HL-60/S4 treated with phorbol 12-myristate 13-acetate at 8.2 ng/mL for 4 days and 3 days (cell line): Measurements from ENCODE around the gene SYT15B.
"Not testable (repeated sequence)": the region's sequence is repeated elsewhere in the genome, so short reads cannot be mapped to it uniquely, and the experiment has no call there.

Experiments used
- in situ Hi-C: fragments of 300-500 bp; cut with MboI; formaldehyde crosslinking; loops from 2 replicates; pipeline ENCODE4 v1.15.0; 2022; ENCODE audit warnings: low sequenced_read_pairs

Gene SYT15B

DNA sequence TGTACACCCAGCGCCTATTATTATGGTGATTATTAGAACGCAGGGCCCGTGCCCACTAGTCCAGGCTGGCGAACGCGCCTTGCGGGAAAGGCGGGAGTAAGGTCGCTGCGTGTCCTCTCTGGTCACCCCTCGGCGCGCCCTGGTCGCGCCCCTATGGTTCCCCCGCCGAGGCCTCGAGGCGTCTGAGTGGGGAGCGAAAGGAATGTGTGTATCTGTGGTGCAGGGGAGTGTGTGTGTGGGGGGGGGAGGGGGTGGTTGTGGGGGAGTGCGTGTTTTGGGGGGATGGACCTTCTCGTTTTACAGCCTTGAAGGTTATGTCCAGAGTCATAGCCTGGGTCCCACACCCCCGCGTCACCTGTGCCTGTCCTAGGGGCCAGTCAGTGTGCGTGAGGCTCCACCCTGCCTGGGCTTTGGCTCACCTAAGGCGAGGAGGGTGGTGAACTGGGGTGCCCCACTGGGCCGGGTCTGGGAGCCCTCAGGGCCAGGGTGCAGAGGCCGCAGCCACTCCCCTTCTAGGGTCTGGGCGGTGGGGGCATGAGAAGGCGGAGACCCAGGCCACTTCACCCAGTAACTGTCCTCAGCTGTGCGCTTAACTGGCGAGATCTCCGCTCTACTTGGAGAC, at the start of gene SYT15B:
Gene SYT15B, minus strand, starts transcription at position 39 of the 622 bp plus-strand sequence. CDS start 952 bp downstream, outside the sequence.
- in situ Hi-C loops = not testable (repeated sequence)

DNA sequence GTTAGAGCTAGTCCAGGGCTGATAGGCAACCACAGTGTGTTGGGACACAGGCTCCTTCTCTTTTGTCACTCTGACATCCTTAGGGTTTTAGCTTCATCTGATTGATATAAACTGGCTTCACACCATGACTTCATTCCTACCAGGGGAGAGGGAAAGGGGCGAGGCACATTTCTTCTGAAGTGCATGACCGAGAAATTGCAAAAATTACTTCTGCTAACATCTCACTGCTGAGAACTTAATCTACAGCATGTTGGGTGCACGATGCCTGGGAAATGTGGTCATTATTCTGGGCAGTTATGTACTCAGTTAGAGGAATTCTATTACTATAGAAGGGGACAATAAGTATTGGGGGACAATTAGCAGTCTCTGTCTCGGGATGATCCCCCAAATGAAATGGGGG, 16.2 kb upstream of the SYT15B start:
- in situ Hi-C loops = not testable (repeated sequence)

DNA sequence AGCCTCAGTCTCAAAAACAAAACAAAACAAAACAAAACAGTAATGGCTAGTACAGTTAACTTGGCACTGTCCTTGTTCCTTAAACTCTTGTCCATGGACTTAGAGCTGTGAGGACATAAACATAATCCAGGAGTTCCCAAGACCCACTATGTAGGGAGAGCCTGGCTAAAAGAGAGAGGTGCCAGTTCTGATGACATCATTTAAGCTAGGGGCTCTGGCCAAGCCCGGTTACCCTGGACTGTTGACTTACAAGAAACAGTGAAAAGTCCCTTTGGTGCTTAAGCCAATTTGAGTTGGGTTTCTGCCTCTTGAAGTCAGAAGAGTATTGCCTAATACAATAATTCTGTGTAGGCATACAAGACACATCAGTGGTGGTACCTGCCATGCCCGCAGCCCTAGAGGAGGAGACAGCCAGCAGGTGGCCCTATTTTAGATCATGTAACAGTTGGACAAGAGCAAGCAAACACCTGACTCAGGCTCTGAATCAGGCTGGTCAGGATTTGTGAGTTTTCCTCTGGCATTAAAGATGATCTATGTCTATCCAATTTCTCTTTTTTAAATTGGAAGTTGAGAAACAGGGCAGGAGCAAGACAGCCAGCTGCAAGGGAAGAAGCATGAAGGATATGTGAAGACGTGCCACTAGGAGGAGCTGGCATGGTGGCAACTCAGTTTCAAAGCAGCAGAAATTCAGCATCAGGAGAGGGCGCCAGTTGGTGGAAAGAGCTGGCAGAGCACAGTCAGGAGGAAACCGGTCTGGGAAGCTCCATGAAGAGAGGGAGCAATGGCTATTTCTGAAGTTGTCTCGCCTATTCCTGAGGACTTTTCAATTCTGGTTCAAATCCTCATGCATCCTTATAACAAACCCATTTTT, 12.2 kb upstream of the SYT15B start:
- in situ Hi-C loops = not testable (repeated sequence)

DNA sequence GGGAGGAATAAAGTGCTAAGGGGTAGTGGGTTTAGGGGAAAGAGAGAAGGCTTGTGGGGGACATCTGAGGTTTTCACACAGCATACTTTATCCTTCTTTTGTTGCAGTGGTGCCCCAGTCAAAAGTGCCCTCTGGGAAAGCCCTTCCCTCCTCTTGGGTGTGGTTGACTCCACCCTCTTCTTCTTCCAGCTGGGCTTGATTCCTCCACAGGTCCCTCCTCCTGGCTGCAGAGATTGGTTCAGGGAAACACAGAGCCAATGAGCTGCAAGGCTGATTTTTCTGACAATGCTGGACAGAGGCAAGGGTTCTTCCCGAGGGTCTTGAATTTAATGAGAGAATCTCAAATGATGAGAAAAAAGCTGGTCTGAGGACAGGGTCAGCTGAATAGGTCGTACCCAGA, 7.4 kb upstream of the SYT15B start:
- in situ Hi-C loops = not testable (repeated sequence)

DNA sequence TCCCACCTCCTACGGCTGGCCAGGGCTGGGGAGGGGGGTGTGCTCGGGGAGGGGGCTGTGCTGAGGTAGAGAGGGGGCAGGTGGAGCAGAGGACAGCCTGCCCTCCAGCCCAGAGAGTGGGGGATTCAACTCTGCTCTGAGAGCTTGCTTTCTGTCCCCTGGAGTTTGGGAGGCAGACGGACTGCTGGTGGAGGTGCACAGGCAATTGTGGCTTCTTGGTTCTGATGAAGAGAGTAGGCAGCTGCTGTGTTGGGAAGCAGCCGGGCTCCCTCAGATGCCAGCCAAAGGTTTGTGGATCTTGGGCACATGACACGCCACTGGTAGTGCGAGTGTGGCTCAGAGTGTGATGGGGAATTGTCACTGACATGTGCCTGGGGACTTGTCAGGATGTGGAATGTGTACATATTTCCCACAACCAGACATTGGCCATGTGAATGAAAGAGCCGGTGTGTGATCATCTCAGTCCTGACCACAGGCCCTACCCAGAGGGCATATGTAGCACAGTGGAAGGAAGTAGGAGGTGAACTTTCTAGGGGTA, 5.3 kb upstream of the SYT15B start:
- in situ Hi-C loops = not testable (repeated sequence)

DNA sequence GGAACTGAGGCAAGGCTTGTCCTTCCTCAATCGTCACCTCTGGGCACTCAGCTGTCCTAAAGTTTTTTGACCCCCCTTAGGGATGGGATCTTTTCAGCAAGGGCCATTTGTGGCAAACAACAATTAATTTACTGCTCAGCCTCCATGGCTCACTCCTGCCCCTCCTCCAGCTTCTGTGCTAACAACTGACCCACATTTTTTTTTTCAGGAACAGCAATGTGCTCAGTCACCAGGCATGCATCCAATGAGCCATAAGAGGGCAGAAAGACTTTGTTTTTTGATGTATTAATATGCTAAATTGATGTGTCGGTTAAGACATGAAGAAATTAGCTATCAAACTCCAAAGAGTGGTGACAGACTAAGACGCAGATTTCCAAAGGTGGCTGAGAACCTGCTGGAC, 4.7 kb upstream of the SYT15B start:
- in situ Hi-C loops = not testable (repeated sequence)

DNA sequence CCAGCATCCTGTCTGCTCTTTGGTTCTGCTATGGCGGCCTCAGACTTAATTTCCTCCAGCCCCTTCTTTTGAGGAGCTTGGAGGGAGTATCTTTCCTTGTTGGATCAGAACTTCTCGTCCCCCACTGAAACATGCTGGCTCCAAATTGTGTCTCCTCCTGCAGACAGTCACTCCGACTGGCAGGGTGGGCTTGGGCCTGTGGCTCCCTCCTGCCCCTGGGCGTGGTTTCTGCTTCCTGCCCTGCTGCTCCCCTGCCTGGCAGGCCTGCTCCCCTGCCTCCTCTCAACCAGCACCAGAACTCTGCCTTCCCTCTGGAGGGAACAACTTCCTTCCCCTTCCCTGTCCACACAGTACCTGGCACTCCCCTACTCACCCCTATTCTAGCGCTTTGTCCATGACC, 3.8 kb upstream of the SYT15B start:
- in situ Hi-C loops = not testable (repeated sequence)

DNA sequence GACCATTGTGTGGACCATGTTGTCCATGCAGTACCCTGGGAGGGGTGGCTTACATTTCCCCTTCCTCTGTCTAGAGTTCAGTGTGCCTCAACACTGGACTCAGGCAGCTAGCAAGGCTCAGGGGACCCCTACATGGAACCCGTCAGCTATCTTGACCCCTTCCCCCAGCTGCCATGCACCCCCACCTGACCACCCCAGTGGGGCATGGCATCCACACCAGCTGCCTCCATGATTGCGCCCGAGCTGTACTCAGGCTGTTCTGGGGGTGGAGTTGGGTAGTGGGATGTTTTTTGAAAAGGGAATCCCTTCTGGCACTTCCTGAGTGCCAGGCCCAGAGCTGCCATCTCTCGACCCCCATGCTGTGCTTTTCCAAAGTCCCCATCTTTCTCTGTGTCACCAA, 1.8 kb upstream of the SYT15B start:
- in situ Hi-C loops = not testable (repeated sequence)

DNA sequence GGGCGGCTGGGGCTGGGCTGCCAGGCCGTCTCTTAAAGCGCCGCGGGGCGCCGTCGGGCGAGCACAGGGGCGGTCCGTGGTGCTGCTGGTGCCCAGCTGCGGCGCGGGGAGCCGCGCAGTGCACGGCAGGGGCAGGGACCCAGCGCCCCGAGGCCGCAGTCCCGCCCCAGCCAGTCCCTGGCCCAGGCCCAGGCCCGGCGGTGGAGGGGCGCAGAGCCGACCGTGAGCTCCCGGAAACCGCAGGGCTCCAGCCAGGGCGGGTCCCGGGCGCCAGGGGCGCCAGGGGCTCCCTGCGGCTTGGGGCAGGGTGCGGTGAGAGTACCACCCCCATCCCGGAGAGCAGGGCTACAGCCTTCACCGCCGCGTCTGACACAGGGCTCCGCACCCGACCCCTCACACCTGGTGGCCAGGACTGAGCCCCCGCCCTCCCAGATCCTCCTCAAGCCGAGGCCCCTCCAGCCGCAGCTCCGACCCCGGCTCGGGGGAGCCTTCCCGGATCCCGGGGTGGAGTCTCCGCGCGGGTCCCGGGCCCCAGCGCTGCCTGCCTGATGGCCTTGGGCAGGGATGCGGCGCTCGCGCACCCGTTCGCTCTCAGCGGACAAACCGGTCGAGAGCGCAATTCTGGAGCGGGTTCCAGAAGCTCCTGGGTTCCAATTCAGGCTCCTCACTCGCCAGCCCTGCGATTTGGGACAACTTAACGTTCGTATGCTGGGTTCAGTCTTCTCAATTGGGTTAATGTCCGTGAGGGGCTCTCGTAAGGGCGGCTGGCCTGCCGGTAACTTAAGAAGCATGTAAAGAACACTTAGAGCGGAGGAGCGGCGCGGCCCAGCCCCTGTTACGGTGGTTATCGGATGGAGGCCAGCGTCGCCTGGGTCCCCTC, 478 bp downstream of the SYT15B start:
- in situ Hi-C loops = not testable (repeated sequence)

DNA sequence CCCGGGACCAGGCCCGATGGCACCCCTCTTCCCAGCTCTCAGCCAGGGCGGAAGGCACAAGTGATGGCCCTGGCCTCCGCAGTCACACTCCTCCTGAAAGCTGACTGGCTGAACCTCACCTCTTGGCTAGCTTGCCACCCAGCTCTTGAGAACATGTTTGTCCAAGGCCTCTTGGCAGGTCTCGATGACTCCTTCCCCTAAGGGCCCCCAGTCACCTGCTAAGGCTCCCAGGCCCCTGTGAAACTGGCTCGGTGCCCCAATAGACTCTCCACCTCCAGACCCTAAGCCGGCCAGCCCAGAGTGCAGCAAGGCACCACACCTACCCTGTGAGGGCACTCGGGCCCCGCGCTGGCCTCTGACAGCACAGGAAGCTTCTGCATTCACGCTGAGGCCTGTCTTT, 4.5 kb downstream of the SYT15B start:
- in situ Hi-C loops = not testable (repeated sequence)

DNA sequence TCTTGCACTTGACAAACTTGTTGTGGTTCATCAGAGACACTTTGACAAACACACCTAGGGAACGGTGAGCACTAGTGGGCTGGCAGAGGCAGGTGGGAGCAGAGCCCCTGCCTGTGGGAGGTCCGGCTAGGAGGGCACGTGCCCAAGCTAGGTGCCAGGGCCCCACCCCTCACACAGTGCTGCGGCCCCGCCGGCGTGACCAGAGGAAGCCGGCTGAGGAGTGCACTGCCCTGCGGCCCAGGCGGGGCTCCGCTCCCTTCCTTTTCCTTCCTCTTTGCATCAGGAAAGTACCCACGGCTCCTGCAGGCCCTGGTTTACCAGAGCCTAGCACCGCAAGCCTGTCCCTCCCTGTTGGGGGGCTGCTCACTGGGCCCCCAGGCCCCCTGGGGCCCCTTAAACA, 7.2 kb downstream of the SYT15B start:
- in situ Hi-C loops = not testable (repeated sequence)

DNA sequence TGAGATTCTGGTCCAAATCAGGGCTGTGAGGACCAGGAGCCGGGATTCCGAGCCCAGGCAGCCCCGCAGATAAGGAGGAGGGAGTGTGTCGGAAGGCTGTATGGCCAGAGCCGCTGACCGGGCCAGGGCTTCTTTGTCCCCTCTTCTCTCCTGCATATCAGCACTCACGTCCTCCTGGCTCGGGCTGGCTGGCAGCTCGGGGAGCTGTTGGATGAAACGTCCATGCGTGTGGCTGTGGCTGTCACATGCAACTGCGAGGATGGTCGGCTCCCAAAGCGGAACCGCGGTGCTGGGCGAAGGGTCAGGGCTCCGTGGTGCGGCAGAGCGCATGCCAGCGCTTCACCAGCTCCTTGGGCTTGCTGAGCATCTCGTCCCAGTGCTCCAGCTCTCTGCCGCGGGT, 9.5 kb downstream of the SYT15B start:
- in situ Hi-C loops = not testable (repeated sequence)

DNA sequence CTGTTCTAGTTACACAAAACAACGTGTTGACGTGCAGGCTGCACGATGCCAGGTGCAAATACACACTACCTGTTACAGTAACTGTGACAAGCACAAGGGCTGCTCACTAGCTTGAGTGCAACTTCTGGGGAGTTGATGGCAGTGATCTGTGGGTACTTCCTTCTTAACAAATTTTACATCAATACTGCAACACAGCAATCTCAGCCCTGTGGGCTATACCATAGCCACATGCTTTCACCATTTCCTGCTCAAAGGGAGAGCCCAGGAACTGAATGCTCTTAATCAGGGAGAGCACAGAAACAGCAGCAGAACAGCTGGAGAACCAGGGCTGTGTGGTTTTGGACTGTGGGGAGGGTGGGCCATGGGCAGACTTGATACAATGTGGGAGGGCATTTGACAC, 10.2 kb downstream of the SYT15B start:
- in situ Hi-C loops = not testable (repeated sequence)

DNA sequence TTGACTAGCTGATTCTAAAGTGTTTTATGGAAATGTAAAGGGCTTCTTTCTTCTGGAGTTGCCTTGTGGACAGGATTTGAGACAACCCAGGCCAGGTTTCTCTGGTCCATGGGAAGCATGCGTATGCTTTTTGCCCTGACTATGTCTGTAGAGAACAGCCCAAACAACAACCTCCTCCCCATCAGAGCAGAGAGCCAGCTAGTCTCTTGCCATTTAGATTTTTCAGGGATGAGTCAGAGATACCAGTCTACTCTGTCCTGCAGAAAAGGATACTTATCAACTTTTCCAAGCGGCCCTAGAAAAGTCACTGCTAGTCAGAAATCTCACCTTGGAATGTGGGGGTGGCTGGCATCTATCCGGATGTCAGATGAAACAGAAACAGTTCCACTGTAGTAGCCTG, 11.6 kb downstream of the SYT15B start:
- in situ Hi-C loops = not testable (repeated sequence)

DNA sequence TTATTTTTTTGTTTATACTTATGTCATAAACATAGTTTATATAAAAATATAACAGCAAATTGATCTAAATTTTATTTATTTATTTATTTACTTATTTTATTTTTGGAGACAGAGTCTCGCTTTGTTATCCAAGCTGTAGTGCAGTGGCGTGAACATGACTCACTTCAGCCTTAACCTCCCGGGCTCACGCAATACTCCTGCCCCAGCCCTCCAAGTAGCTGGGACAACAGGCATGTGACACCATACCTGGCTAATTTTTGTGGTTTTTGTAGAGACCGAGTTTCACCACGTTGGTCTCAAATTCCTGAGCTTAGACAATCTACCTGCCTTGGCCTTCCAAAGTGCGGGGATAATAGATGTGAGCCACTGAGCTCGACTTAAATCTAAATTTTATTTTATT, 13.0 kb downstream of the SYT15B start:
- in situ Hi-C loops = not testable (repeated sequence)

DNA sequence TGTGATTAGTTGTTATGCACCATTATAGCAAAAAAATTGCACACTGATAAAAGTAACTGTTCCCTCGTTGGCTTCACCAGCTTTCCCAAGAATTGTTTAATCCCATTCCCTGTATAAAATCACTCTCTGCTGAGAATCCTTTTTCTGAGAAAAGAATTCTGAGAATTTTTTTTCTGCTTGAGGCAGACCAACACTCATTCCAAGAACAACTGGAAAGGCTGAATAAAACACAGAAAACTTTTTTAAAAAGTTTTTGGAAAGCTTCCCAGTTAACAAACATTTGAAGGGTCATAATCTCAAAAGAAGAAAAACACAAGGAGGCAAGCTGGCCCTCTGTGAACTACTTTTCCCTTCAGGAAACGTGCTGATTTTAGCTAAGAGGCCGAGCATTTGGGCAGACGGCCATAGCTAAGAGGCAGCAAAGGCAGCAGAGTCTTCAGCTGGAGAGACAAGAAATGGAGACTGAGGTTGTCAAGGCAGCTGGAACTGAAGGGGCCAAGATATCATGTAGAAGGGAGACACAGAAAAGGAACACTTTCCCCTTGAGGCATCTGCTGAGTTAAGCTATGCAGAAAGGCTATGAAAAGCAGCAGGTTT, 16.5 kb downstream of the SYT15B start:
- in situ Hi-C loops = not testable (repeated sequence)

DNA sequence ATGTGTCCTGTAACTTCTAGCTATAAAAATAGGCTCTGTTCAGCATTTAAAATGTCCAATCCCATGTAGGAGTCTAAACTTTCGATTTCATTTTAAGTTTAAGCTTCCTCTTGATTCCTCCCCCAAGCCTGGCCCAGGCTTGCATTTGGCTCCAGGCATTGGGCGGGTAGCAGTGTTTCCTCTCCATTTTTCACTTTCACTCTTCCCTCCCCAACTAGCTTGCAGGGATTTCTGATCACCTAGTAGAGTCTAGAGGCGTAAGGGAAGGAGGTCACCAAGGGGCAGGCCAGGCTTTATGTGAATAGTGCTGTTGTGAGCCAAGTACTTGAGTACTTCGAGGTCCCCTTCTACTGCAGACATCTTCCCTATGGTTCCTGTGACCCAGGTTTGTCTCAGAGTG, 18.5 kb downstream of the SYT15B start:
- in situ Hi-C loops = not testable (repeated sequence)

DNA sequence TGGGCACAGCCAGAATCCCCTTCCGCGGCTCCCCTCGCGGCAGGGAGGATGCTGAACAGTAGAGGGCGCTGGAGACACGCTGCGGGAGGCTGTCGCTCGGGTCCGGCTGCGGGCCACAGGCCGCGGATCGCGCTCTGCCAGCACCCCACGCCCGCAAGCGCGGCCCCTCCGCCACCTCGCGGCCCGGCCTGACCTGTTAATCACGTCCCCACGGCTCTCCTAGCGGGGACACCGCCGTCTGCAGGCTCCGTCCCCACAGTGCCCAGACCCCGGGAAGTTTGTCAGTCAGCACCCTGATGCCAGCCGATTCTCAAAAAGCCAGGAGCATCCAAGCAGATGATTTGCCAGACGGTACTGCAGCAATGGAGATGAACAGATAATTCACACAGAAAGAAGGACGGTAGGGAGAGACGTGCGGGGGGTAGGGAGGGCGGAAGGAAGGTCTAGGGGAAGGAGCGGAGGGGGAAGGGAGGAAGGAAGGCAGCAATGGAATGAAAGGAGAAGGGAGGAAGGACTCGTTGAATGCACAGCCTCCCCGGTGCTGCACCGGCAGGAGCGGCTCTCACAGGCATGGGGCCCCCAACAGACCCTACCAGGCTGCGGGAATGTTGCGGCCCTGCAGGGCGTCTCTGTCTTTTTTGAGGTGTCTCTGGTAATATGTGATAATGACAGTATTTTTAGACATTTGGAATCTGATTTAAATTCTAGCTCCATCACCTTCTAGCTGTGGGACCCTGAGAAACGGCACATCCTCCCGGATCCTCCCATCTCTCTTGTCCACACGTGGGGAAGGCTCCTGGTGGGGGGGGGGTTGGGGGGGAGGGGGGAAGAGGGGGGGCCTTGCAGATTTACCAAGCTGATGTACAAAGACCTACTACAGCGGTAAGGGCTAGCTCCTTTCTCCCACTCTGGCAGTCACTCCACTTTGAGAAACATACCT, 19.5 kb downstream of the SYT15B start:
- in situ Hi-C loops = not testable (repeated sequence)

DNA sequence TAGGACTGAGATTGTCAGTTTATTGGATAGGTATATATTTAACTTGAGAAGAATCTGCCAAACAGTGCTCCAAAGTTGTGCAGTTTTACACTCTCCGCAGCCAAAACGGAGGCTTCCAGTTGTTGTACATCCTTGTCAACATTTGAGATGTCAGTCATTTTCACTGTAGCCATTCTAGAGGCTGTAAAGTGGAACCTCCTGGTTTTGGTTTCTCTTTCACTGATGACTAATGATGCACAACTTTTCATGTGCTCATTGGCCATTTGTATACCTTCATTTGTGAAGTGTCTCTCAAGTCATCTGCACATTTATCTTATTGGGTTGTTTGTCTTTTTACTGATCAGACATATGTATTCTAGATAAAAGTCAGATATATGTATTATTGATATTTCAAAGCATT, 22.5 kb downstream of the SYT15B start:
- in situ Hi-C loops = not testable (repeated sequence)

DNA sequence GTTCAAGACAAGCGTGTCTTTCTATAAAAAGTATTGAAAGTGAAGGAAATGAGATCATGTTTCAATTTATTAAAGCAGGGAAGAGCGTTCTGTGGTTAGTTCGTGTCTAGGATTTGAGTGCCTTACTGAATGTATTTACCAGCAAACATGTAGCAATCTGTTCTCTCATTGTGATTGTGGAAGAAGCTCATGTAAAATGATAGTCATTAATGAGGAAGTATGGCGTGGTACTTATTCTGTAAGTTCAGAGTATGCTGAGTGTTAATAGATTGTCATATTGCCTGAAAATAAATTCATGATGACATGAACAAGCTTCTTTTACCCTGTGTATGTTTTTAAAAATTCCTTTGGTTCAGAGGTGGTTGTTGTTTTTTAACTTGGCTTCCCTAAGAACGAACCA, 32.5 kb downstream of the SYT15B start:
- in situ Hi-C loops = not testable (repeated sequence)
